ENCODE measurements around the gene ANO7.
A peak's percentile ranks its signal among the peaks of the same experiment; 100 is the strongest.

ANO7 gene

GRCh38 chr2:241207641-241208040 lies 19.2 kb downstream of the ANO7 start:
- DNase-seq (ENCODE audit: low read depth in 3 of 3), result no peak

GRCh38 chr2:241208058-241208457 lies 19.6 kb downstream of the ANO7 start:
- no peak for DNase-seq (ENCODE audit: low read depth in 3 of 3)

- DNase-seq (ENCODE audit: low read depth in 3 of 3), result no peak
Measured at GRCh38 chr2:241209271-241209670, 20.8 kb downstream of the ANO7 start.

DNA sequence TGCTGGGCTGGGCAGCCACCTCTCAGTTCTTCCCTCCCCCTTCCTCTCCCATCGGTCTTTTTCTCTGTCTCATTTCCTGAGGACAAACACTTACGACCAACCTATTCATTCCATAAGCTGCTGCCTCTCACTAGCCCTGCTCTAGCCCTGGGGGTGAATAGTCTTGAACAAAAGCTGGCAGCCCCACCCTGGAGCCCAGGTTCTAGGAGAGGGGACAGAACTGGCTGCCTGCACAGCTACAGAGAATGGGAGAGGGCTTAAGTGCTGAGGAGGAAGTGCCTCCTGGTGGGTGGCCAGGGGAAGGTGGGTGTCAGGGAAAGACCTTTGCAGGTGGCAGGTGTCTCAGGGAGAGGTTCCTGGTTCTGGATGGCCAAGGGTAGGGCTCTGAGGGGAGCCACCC lies 22.8 kb downstream of the ANO7 start:
- no peak for DNase-seq (ENCODE audit: low read depth in 3 of 3)

DNA sequence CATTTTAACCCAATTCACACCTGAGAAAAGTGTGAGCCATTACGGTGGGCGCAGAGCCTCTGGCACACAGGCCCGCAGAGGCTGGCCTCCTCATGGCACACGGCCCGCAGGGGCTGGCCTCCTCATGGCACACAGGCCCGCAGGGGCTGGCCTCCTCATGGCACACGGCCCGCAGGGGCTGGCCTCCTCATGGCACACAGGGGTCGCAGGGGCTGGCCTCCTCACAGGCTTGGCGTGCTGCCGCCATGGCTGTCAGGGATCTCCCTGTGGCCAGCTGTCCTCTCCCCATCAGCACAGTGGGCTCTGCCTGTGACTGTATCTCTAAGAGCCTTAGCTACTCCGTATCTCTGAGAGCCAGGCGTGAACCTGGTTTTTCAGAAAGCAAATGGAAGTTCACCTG lies 24.6 kb downstream of the ANO7 start:
- no peak for DNase-seq (ENCODE audit: low read depth in 3 of 3)

GRCh38 chr2:241213567-241213966 lies 25.1 kb downstream of the ANO7 start:
- DNase-seq (ENCODE audit: low read depth in 3 of 3), result no peak

DNA sequence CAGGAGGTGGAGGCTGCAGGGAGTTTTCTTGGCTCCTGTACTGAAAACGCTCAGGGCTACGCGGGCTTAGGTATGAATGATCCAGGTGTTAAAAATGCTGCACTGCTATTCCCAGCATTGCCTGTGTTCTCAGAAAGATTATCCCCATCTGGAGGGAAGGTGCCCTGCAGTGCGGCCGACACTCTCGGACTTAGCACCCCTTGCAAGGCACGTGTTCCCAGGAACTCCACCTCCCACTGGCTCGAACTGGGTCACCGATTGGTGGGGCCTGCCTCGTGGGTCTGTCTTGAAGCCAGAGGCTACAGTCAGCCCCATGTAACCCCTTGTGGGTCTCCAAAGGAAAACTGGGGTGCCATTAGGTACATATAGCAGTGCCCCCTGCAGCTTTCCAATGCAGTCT lies 25.7 kb downstream of the ANO7 start:
- DNase-seq (ENCODE audit: low read depth in 3 of 3), result no peak

DNA sequence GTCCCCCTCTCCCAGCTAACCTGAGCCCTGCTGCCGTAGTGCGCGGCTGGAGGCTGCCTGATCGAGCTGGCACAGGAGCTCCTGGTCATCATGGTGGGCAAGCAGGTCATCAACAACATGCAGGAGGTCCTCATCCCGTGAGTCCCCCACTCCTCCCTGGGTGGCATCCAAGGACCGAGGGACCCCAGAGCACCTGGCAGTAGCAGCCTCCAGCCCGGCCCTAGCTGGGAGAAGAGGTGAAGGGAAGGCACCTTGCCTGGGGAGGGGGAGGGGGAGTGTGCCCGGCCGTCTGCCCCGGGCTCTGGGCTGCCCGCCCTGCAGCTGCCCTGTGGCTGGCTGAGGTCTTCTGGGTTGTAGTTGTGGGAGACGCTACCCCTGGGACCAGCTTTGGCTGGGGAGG lies 26.3 kb downstream of the ANO7 start:
- DNase-seq (ENCODE audit: low read depth in 3 of 3), result no peak

- no peak for DNase-seq (ENCODE audit: low read depth in 3 of 3)
Measured at GRCh38 chr2:241215421-241215820, 26.9 kb downstream of the ANO7 start.

GRCh38 chr2:241216211-241216761 lies 27.8 kb downstream of the ANO7 start:
- DNase-seq (ENCODE audit: low read depth in 3 of 3), result no peak

DNA sequence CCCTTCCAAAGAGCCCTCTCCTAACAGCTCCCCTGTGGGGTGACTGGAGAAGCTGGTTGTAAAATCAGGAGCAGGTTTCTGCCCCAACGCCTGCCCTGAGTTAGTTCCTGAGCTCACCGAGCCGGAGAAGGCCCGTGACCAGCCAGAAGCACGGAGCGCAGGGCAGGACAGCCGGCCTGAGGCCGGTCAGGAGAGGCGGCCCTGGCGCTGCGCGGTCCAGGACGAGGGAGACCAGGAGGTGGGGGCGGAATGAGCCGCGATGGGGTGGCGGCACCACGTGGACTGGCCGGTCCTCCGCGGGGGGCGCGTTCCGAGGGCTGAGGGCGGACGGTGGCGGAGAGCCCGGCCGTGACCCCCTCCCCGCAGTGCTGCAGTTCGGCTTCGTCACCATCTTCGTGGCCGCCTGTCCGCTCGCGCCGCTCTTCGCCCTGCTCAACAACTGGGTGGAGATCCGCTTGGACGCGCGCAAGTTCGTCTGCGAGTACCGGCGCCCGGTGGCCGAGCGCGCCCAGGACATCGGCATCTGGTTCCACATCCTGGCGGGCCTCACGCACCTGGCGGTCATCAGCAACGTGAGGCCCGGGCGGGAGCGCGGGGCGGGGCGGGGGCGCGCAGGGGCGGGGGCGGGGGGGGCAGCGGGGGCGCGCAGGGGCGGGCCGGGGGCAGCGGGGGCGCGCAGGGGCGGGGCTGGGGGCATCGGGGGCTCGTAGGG lies 29.0 kb downstream of the ANO7 start:
- DNase-seq (ENCODE audit: low read depth in 3 of 3), result peak in 1 of 3 donors; percentile 15

- DNase-seq (ENCODE audit: low read depth in 3 of 3), result peak in 1 of 3 donors; percentile 27
Measured at GRCh38 chr2:241218131-241219029, 29.9 kb downstream of the ANO7 start.

GRCh38 chr2:241219030-241219382 lies 30.5 kb downstream of the ANO7 start:
- DNase-seq (ENCODE audit: low read depth in 3 of 3), result no peak

- no peak for DNase-seq (ENCODE audit: low read depth in 3 of 3)
Measured at GRCh38 chr2:241219856-241220356, 31.4 kb downstream of the ANO7 start.

- DNase-seq (ENCODE audit: low read depth in 3 of 3), result no peak
Measured at GRCh38 chr2:241223211-241224017, 34.9 kb downstream of the ANO7 start.

- no peak for DNase-seq (ENCODE audit: low read depth in 3 of 3)
Measured at GRCh38 chr2:241224018-241224850, 35.8 kb downstream of the ANO7 start.

DNA sequence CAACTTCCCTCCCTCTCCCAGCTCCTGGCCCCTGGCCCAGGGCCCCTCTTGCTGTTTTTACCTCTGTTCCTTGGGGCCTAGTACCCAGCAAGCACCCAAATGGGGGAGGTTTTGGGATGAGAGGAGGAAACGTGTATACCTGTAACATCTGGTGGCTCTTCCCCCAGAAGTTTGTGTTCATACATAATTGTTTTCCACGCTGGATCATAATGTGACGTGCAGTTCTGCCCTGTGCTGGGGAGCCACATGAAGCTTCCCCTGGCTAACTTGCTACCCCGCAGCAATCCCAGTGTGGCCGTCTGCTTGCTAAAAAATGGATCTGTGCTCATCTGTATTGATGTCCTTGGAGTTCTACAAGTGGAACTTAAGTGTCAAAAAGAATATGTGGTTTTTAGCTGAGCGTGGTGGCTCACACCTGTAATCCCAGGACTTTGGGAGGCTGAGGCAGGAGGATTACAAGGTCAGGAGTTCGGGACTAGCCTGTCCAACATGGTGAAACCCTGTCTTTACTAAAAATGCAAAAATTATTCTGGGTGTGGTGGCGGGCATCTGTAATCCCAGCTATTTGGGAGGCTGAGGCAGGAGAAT lies 36.5 kb downstream of the ANO7 start:
- no peak for DNase-seq (ENCODE audit: low read depth in 3 of 3)

GRCh38 chr2:241225545-241225944 lies 37.1 kb downstream of the ANO7 start:
- DNase-seq (ENCODE audit: low read depth in 3 of 3), result no peak

DNA sequence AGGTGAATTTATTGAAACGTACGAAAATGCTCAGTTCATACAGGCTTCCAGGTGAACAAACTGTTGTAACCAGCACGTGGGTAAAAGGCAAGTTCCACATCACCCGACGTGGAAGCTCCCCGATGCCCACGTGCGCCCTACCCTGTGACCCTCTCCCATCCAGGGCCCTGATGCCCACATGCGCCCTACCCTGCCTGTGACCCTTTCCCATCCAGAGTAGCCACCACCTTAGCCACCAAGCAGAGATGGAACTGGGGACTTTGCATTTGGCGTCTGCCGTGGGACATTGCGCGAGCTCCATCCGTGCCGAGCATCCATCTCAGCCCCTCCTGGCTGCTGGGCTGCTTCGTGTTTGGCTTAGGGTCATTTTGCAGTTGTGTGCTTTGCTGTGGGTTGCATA lies 37.5 kb downstream of the ANO7 start:
- DNase-seq (ENCODE audit: low read depth in 3 of 3), result no peak

DNA sequence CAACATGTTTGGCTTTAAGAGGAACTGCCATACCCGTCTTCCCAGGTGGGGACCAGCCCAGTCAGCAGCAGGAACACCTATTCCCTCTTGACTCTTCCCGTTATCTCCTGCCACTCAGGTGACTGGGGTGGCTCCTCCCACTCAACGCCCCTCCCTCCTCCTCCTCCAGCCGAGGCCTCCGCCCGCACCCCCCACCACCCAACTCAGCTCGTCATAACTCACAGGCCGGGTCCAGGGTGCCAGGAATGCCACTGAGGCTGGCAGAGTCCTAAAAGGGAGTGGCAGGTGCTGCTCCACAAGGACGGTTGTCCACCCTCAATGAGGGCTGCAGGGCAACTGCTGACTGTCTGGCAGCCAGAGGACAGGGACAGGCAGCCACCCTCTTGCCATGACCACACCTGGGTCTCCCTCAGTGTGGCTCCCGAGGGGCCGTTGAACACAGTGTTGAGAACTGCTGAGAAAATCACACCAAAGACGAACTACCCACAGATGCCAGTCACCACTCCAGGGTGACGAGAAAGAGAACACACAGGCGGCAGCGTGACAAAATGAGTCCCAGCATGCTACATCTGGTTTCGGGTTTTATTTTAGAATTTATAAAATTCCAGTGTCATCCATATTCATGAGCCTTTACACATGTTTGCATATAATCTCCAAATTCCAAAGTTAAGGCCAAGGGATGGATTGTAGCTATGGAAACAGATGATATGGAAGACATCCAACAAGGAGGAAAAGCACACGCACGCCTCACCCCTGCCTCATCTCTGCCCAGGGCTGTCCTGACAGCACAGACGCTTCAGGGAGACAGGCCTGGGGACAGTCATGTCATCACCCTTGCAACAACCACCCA lies 38.5 kb downstream of the ANO7 start:
- no peak for DNase-seq (ENCODE audit: low read depth in 3 of 3)

All from stimulated activated CD4-positive, alpha-beta T cell treated with anti-CD3 and anti-CD28 coated beads, TNF-alpha, amount 100 ng/mL, for 48 hours (primary cell).